GM23338 (cell line): ENCODE measurements around the gene KCNJ16.

ENCODE experiments used
- CREB1 ChIP-seq: fragments of 250-450 bp; sonication (Bioruptor Pico); IDR thresholded peaks from 2 replicates; pipeline ENCODE4 v1.5.0; 2020; ENCODE audit warnings: low read depth, mild to moderate bottlenecking, moderate library complexity
- CTCF ChIP-seq, 2 experiments: fragments of 200-600 bp in 1 of 2; sonication (generic) in 1 of 2; conservative IDR thresholded peaks; 2 replicates each; pipeline versions ENCODE4 v1.5.1 to v1.6.1; 2016 to 2017; ENCODE audit warnings: antibody characterized with exemption in 2 of 2, low read depth in 2 of 2, mild to moderate bottlenecking in 2 of 2, moderate library complexity in 1 of 2
- ETS1 ChIP-seq: IDR thresholded peaks from 2 replicates; pipeline ENCODE4 v1.6.1; 2016; ENCODE audit warnings: antibody characterized with exemption
- EZH2 ChIP-seq: fragments of 200-600 bp; sonication (generic); IDR thresholded peaks from one replicate; pipeline ENCODE4 v1.8.0; 2017; ENCODE audit warnings: antibody characterized with exemption, mild to moderate bottlenecking, low read depth; ENCODE audit not compliant: unreplicated experiment
- EZH2phosphoT487 ChIP-seq: fragments of 200-600 bp; sonication (generic); IDR thresholded peaks from one replicate; pipeline ENCODE4 v1.8.1; 2018; ENCODE audit warnings: antibody characterized with exemption; ENCODE audit not compliant: unreplicated experiment
- JUNB ChIP-seq: IDR thresholded peaks from one replicate; pipeline ENCODE4 v1.6.1; 2016; ENCODE audit warnings: antibody characterized with exemption; ENCODE audit not compliant: unreplicated experiment
- NANOG ChIP-seq: IDR thresholded peaks from 2 replicates; pipeline ENCODE4 v1.6.1; 2016; ENCODE audit warnings: antibody characterized with exemption, borderline replicate concordance
- POLR2AphosphoS5 ChIP-seq: IDR thresholded peaks from 2 replicates; pipeline ENCODE4 v1.6.1; 2016; ENCODE audit warnings: antibody characterized with exemption, low read depth
- REST ChIP-seq: IDR thresholded peaks from one replicate; pipeline ENCODE4 v1.6.1; 2018; ENCODE audit warnings: antibody characterized with exemption; ENCODE audit not compliant: unreplicated experiment
- ZNF114 ChIP-seq: fragments of 250-450 bp; sonication (Bioruptor Pico); IDR thresholded peaks from 2 replicates; pipeline ENCODE4 v1.5.0; 2020; ENCODE audit warnings: mild to moderate bottlenecking, moderate library complexity
- ZNF331 ChIP-seq: fragments of 250-450 bp; sonication (Bioruptor Pico); IDR thresholded peaks from 2 replicates; pipeline ENCODE4 v1.5.0; 2020; ENCODE audit warnings: low read depth, mild to moderate bottlenecking, moderate library complexity

- TF ChIP-seq CTCF (conservative IDR thresholded peaks at IDR 0.05; ENCODE audit: low read depth in 2 of 2) (no peak), CREB1 (no peak), JUNB (no peak), EZH2 (no peak), POLR2AphosphoS5 (no peak), REST (no peak), NANOG (no peak), ETS1 (no peak), EZH2phosphoT487 (no peak), ZNF114 (CRISPR knock-in tag) (no peak), ZNF331 (CRISPR knock-in tag) (no peak)
These were observed 16.7 kb downstream of the KCNJ16 start for GRCh38 chr17:70091696-70092095.
